Stimulated activated CD8-positive, alpha-beta memory T cell treated with anti-CD3 and anti-CD28 coated beads, Interleukin-12 subunit alpha, Interleukin-12 subunit beta, amount 100 ng/mL, for 24 hours (primary cell): ENCODE data around the gene ARHGAP19.

Experiments
- DNase-seq: peaks from one replicate; pipeline ENCODE4 v3.0.0-alpha.2; 2020; ENCODE audit errors: extremely low read depth

ARHGAP19 gene

GRCh38 chr10:97192952-97193435 lies 99.4 kb downstream of the ARHGAP19 start:
- DNase-seq, result no peak

- DNase-seq, result no peak
Observed at GRCh38 chr10:97190450-97190849, 102.0 kb downstream of the ARHGAP19 start.

- no peak for DNase-seq
Observed at GRCh38 chr10:97188261-97188711, 104.2 kb downstream of the ARHGAP19 start.

- DNase-seq, result no peak
Observed at GRCh38 chr10:97186911-97187310, 105.5 kb downstream of the ARHGAP19 start.

- DNase-seq, result no peak
Observed at GRCh38 chr10:97185326-97186058, 106.9 kb downstream of the ARHGAP19 start, which contains the start of gene SLIT1. SLIT1 (minus strand) TSS chr10:97185959; CDS start chr10:97185674, 285 bp downstream.

GRCh38 chr10:97184971-97185325 lies 107.5 kb downstream of the ARHGAP19 start:
- no peak for DNase-seq

GRCh38 chr10:97183314-97183713 lies 109.1 kb downstream of the ARHGAP19 start:
- DNase-seq, result no peak

- DNase-seq, result no peak
Observed at GRCh38 chr10:97182288-97182990, 110.0 kb downstream of the ARHGAP19 start.

GRCh38 chr10:97180986-97181385 lies 111.5 kb downstream of the ARHGAP19 start:
- DNase-seq, result no peak

GRCh38 chr10:97180363-97180755 lies 112.1 kb downstream of the ARHGAP19 start:
- no peak for DNase-seq

- no peak for DNase-seq
Observed at GRCh38 chr10:97179731-97180362, 112.6 kb downstream of the ARHGAP19 start.

GRCh38 chr10:97179311-97179710 lies 113.1 kb downstream of the ARHGAP19 start:
- DNase-seq, result no peak

GRCh38 chr10:97178074-97178473 lies 114.4 kb downstream of the ARHGAP19 start:
- no peak for DNase-seq

GRCh38 chr10:97176226-97176625 lies 116.2 kb downstream of the ARHGAP19 start:
- no peak for DNase-seq

GRCh38 chr10:97175586-97175985 lies 116.9 kb downstream of the ARHGAP19 start:
- DNase-seq, result no peak

- no peak for DNase-seq
Observed at GRCh38 chr10:97174941-97175340, 117.5 kb downstream of the ARHGAP19 start.

- no peak for DNase-seq
Observed at GRCh38 chr10:97174276-97174775, 118.1 kb downstream of the ARHGAP19 start.

GRCh38 chr10:97173036-97173435 lies 119.4 kb downstream of the ARHGAP19 start:
- DNase-seq, result no peak
